Brain microvascular endothelial cell (primary cell): ENCODE measurements around the gene FOXL3.

Source experiments
- DNase-seq: peaks from one replicate; pipeline ENCODE4 v3.0.0-alpha.2; 2020
- H3K27ac ChIP-seq: fragments of 250-450 bp; sonication (Bioruptor Pico); 2 replicates; pipeline ENCODE4 v1.5.1; 2020; ENCODE audit warnings: mild to moderate bottlenecking, moderate library complexity
- H3K27me3 ChIP-seq: fragments of 250-450 bp; sonication (Bioruptor Pico); replicated peaks from 2 replicates; pipeline ENCODE4 v1.5.1; 2020; ENCODE audit warnings: mild to moderate bottlenecking
- H3K36me3 ChIP-seq: fragments of 250-450 bp; sonication (Bioruptor Pico); replicated peaks from 2 replicates; pipeline ENCODE4 v1.5.1; 2020; ENCODE audit warnings: mild to moderate bottlenecking
- H3K4me3 ChIP-seq: 2 replicates; pipeline ENCODE4 v1.5.1; 2011; ENCODE audit warnings: low read depth, mild to moderate bottlenecking, control low read depth, low read length, moderate library complexity
- in situ Hi-C: cut with HindIII; loops from 2 replicates; pipeline ENCODE4 v1.10.0; 2017; ENCODE audit warnings: low sequenced_read_pairs, low pct_ligation_motif_present
- TF ChIP-seq, protein P1 (sequence below): IDR thresholded peaks from 2 replicates; pipeline ENCODE4 v1.5.1; 2011; ENCODE audit warnings: low read depth, mild to moderate bottlenecking, moderate library complexity, low read length, control low read depth, inconsistent platforms; ENCODE audit errors: missing control alignments

FOXL3 gene

DNA sequence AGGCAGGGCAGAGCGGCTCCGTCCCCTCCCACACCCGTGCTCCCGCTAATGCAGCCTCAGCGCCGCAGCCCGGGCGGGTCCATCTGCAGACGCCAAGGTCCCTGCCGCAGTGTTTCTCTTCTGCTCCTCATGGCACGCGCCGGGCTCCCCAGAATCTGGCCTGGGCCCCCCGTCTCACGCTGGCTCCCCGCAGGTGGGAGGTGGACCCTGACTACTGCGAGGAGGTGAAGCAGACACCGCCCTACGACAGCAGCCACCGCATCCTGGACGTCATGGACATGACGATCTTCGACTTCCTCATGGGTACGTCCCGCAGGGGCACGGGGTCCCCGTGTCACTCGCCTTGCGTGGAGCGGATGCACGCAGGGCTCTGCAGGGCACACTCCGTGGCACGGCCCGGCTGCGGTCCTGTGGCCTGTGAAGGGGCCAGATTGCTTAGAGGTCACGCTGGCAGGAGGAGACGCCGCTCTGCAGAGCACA, 33.5 kb upstream of the FOXL3 start:
- TF ChIP-seq, protein P1, sequence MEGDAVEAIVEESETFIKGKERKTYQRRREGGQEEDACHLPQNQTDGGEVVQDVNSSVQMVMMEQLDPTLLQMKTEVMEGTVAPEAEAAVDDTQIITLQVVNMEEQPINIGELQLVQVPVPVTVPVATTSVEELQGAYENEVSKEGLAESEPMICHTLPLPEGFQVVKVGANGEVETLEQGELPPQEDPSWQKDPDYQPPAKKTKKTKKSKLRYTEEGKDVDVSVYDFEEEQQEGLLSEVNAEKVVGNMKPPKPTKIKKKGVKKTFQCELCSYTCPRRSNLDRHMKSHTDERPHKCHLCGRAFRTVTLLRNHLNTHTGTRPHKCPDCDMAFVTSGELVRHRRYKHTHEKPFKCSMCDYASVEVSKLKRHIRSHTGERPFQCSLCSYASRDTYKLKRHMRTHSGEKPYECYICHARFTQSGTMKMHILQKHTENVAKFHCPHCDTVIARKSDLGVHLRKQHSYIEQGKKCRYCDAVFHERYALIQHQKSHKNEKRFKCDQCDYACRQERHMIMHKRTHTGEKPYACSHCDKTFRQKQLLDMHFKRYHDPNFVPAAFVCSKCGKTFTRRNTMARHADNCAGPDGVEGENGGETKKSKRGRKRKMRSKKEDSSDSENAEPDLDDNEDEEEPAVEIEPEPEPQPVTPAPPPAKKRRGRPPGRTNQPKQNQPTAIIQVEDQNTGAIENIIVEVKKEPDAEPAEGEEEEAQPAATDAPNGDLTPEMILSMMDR = no peak
- DNase-seq = no peak
- in situ Hi-C loops = no loop called here
- Histone ChIP-seq H3K27me3 (no peaks in the 10 kb centered on the region), H3K27ac (no peak overlapping the region), H3K36me3 (peaks cover 68% of the 10 kb centered on the region), H3K4me3 (no peak overlapping the region)

DNA sequence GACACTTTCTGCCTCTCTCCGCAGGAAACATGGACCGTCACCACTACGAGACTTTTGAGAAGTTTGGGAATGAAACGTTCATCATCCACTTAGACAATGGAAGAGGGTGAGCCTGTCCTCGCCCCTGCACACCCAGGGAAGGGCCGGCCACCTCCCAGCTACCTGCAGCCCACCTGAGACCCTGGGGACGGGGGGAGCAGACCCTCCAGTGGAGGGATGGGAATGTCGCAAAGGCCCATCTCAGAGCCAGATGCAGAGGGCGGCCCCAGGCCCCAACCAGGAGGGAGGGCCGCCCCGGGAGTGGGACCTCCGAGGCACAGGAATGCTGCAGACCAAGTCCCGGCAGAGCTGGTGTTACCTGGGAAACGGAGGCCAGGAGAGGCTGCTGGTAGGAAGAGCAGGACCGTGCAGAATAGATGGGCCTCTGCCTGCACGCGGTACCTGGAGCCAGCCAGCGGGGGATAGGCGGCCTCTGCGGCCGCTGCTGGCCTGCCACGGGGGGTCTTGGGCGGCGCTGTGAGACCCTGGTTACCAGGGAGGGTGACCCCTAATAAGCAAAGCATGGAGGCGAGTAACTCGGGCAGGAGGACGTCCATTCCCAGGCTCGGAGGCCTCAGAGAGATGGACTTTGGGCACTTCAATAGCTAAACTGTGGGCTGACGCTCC, 32.9 kb upstream of the FOXL3 start:
- Histone ChIP-seq H3K27ac (no peak overlapping the region), H3K4me3 (no peak overlapping the region), H3K36me3 (peaks cover 64% of the 10 kb centered on the region), H3K27me3 (no peaks in the 10 kb centered on the region)
- TF ChIP-seq, protein P1 = no peak
- in situ Hi-C loops = no loop called here
- DNase-seq = no peak

DNA sequence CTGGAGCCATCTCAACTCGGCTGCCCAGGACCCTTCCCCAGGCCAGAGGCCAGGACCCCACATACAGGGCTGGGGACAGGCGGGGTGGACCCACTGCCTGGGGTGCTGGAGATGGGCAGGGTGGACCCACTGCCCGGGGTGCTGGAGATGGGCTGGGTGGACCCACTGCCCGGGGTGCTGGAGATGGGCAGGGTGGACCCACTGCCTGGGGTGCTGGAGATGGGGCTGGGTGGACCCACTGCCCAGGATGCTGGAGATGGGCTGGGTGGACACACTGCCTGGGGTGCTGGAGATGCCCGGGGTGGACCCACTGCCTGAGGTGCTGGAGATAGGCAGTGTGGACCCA, 32.4 kb upstream of the FOXL3 start:
- TF ChIP-seq, protein P1 = no peak
- Histone ChIP-seq H3K27ac (no peak overlapping the region), H3K36me3 (peaks cover 61% of the 10 kb centered on the region)

DNA sequence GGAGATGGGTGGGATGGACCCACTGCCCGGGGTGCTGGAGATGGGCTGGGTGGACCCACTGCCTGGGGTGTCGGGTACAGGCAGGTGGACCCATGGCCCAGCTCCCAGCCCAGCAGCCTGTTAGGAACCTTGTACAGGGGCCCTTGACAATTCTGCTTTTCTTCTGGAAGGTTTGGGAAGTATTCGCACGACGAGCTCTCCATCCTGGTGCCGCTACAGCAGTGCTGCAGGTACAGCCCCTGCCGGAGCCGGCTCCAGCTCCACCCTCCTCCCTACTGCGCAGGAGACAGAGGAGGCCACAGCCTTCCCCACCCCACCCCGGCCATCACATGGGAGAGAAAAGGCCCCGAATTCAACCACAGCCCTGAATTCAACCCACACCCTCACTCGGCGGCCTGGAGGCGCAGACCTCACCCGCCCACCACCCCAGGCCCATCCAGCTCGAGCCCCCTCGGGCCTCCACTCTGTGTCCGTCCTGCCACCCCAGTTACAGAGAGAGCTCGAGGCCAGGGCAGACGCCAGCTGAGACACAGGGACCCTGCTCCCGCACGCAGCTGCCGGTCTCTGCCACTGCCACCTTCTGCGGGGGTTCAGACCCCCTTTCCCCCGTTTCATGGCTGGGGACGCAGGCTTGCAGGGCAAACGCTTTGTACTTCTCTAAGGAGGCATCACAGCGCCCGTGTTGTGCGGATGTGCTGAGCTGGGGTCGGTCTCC, 31.3 kb upstream of the FOXL3 start:
- Histone ChIP-seq H3K27me3 (no peaks in the 10 kb centered on the region), H3K36me3 (peaks cover 51% of the 10 kb centered on the region), H3K4me3 (no peak overlapping the region), H3K27ac (no peak overlapping the region)
- DNase-seq = no peak
- in situ Hi-C loops = no loop called here
- TF ChIP-seq, protein P1 = no peak

More for the DNA sequence above, 32.4 kb upstream of the FOXL3 start:
- no peak for DNase-seq
- H3K4me3 ChIP-seq = no peak overlapping the region
- in situ Hi-C loops = no loop called here
- no peaks in the 10 kb centered on the region for H3K27me3 ChIP-seq

DNA sequence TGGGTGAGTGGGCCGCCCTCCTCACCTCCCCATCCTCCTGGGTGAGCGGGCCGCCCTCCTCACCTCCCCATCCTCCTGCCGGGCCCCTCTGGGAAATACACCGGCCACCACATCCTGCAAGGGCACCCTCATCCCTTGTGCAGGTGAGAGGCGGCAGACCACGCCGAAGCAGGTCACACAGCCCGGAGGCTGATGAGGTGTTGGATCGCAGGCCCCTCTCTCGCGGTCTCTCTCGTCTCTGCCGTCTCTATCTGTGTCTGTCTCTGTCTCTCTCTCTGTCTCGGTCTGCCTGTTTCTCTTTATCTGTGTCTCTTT, 30.8 kb upstream of the FOXL3 start:
- H3K36me3 ChIP-seq = peaks cover 50% of the 10 kb centered on the region
- DNase-seq = no peak
- in situ Hi-C loops = no loop called here
- no peak overlapping the region for H3K27ac ChIP-seq
- H3K4me3 ChIP-seq = no peak overlapping the region
- TF ChIP-seq, protein P1 = no peak
- H3K27me3 ChIP-seq = no peaks in the 10 kb centered on the region
